Testis (tissue), 3 donors: ENCODE data around the gene CTU2. TPM values are rescaled to one million over a fixed set of nuclear protein-coding genes. Genes with fewer than 3 reads are reported as not detected.

ENCODE experiments used
- DNase-seq: peaks from one replicate; pipeline ENCODE4 v3.0.0-alpha.2; 2019
- H3K27ac ChIP-seq, 2 donors: fragments of 200-600 bp; sonication (generic); one replicate each; pipeline ENCODE4 v1.5.1; 2019
- H3K27me3 ChIP-seq: fragments of 200-600 bp; sonication (generic); one replicate; pipeline ENCODE4 v1.5.1; 2019
- H3K36me3 ChIP-seq: fragments of 200-600 bp; sonication (generic); one replicate; pipeline ENCODE4 v1.5.1; 2017; ENCODE audit warnings: low read depth; ENCODE audit errors: missing control alignments
- H3K4me1 ChIP-seq: fragments of 200-600 bp; sonication (generic); one replicate; pipeline ENCODE4 v1.5.1; 2019
- H3K4me3 ChIP-seq, 2 donors: fragments of 200-600 bp; sonication (generic); one replicate each; pipeline ENCODE4 v1.5.1; 2017 to 2019
- H3K9me3 ChIP-seq: fragments of 200-600 bp; sonication (generic); one replicate; pipeline ENCODE4 v1.5.1; 2017
- CTCF ChIP-seq, 3 experiments: fragments of 450-650 bp in 2 of 3; fragments of 200-600 bp in 1 of 3; sonication (generic) in 1 of 3; IDR thresholded peaks; one replicate each; pipeline ENCODE4 v1.5.1; 2016 to 2019; ENCODE audit warnings: antibody characterized with exemption in 3 of 3, mild to moderate bottlenecking in 2 of 3, moderate library complexity in 1 of 3
- POLR2A ChIP-seq: fragments of 450-650 bp; IDR thresholded peaks from one replicate; pipeline ENCODE4 v1.6.1; 2017; ENCODE audit warnings: antibody characterized with exemption, mild to moderate bottlenecking, moderate library complexity
- WGBS, 2 donors: methylation state at CpG; one replicate each; pipeline ENCODE4 v1.1.5; 2018; 5-methylcytosine and 5-hydroxymethylcytosine counted together
- intact Hi-C: fragments of 100-400 bp; cut with DNase I; formaldehyde crosslinking; loops from one replicate; pipeline ENCODE4 v1.15.1; 2023; ENCODE audit warnings: low total_unique reads
- microRNA-seq, 2 donors: library from miRNA; unstranded; fragments of <30 nt; microRNA quantifications; one replicate each; pipeline ENCODE4, GENCODE V29; 2016; ENCODE audit warnings: borderline number of aligned reads in 2 of 2, borderline replicate concordance in 1 of 2
- polyA plus RNA-seq: library from polyadenylated mRNA; stranded (reverse); fragments of 350-450 nt; fragmentation: Illumina TruSeq; extraction: RNeasy Lipid Tissue Mini Kit (QIAGEN cat#74804); gene quantifications from one replicate; pipeline ENCODE4 v1.2.3, GENCODE V29; 2014; ENCODE audit warnings: low read depth, low replicate concordance; ENCODE audit not compliant: insufficient read depth
- total RNA-seq, 2 donors: library from RNA; depleted of rRNA; stranded (reverse); fragments of >200 nt; gene quantifications; one replicate each; pipeline ENCODE4 v1.2.3, GENCODE V29; 2016

Gene CTU2
- total and polyA plus RNA-seq, 3 donors from 2014 or later: 19.8 to 25.4 (median 24.8) TPM

- DNase-seq: no peak
- no peaks in the 10 kb centered on the region for H3K36me3 ChIP-seq
- no peaks in the 10 kb centered on the region for H3K9me3 ChIP-seq
- no peak overlapping the region for H3K27ac ChIP-seq
- intact Hi-C loops: no loop called here
- no peaks in the 10 kb centered on the region for H3K27me3 ChIP-seq
- TF ChIP-seq POLR2A (no peak), CTCF (IDR thresholded peaks at IDR 0.05) (no peak)
- no peak overlapping the region for H3K4me3 ChIP-seq
- WGBS, 2 donors: 80 to 85% methylated on average over 2 to 10 of the region's 10 CpGs
- peaks cover 2% of the 10 kb centered on the region for H3K4me1 ChIP-seq
Observed at GRCh38 chr16:88762941-88763340, 56.6 kb downstream of the CTU2 start.

GRCh38 chr16:88763502-88764053, 57.3 kb downstream of the CTU2 start:
- DNase-seq: no peak
- no peak overlapping the region for H3K4me3 ChIP-seq
- no peaks in the 10 kb centered on the region for H3K9me3 ChIP-seq
- no peaks in the 10 kb centered on the region for H3K36me3 ChIP-seq
- TF ChIP-seq POLR2A (no peak), CTCF (IDR thresholded peaks at IDR 0.05) (no peak)
- WGBS, 2 donors: 61 to 82% methylated on average over 8 to 14 of the region's 14 CpGs
- intact Hi-C loops: no loop called here
- no peaks in the 10 kb centered on the region for H3K27me3 ChIP-seq
- H3K4me1 ChIP-seq: peaks cover 9% of the 10 kb centered on the region
- no peak overlapping the region for H3K27ac ChIP-seq

- Histone ChIP-seq H3K27me3 (no peaks in the 10 kb centered on the region), H3K36me3 (no peaks in the 10 kb centered on the region), H3K4me3 (no peak overlapping the region), H3K9me3 (no peaks in the 10 kb centered on the region), H3K4me1 (peaks cover 11% of the 10 kb centered on the region), H3K27ac (no peak overlapping the region)
- DNase-seq: no peak
- intact Hi-C loops: no loop called here
- 92% methylated on average over 11 to 19 of the region's 19 CpGs for WGBS, 2 donors
- no peak for TF ChIP-seq POLR2A
- no peak for TF ChIP-seq CTCF (IDR thresholded peaks at IDR 0.05)
Observed at GRCh38 chr16:88764080-88764479, 57.8 kb downstream of the CTU2 start.

- no peak overlapping the region for H3K27ac ChIP-seq
- no peak for DNase-seq
- H3K9me3 ChIP-seq: no peaks in the 10 kb centered on the region
- no peaks in the 10 kb centered on the region for H3K27me3 ChIP-seq
- intact Hi-C loops: no loop called here
- TF ChIP-seq CTCF (IDR thresholded peaks at IDR 0.05): no peak
- H3K4me1 ChIP-seq: peaks cover 13% of the 10 kb centered on the region
- no peak overlapping the region for H3K4me3 ChIP-seq
- WGBS, 2 donors: 83 to 89% methylated on average over 4 to 9 of the region's 9 CpGs
- no peaks in the 10 kb centered on the region for H3K36me3 ChIP-seq
Observed at GRCh38 chr16:88764913-88765349, 58.6 kb downstream of the CTU2 start.

Small RNA genes within 50 kb of the gene (microRNA-seq; reads per million reads assigned to microRNA genes)
- gene MIR4722: 0 to 0.70 reads per million in 2 donors

Other genes with a start within 250 kb of the CTU2 start
- gene ZC3H18, start 136.1 kb upstream of the CTU2 start, total RNA-seq: 10 to 100 TPM; 53.8 to 63.7 TPM
- 59.6 TPM for gene ZC3H18, start 136.1 kb upstream of the CTU2 start, polyA plus RNA-seq
- gene IL17C, start 67.9 kb upstream of the CTU2 start, total RNA-seq: 1 to 10 TPM in 1 of 2 donors, under 1 TPM in 1; 0.99 to 1.5 TPM
- 0.75 TPM for gene IL17C, start 67.9 kb upstream of the CTU2 start, polyA plus RNA-seq
- 10 to 100 TPM; 11.7 to 34.9 TPM for gene CYBA, start 55.5 kb upstream of the CTU2 start, total RNA-seq
- 40.0 TPM for gene CYBA, start 55.5 kb upstream of the CTU2 start, polyA plus RNA-seq
- 10 to 100 TPM; 46.6 to 56.1 TPM for gene MVD, start 43.4 kb upstream of the CTU2 start, total RNA-seq
- 100 TPM for gene MVD, start 43.4 kb upstream of the CTU2 start, polyA plus RNA-seq
- 1 to 10 TPM; 2.5 to 3.0 TPM for gene SNAI3, start 20.0 kb upstream of the CTU2 start, total RNA-seq
- gene SNAI3, start 20.0 kb upstream of the CTU2 start, polyA plus RNA-seq: 1.3 TPM
- gene RNF166, start 95 bp upstream of the CTU2 start, total RNA-seq: 10 to 100 TPM; 37.4 to 41.3 TPM
- 18.3 TPM for gene RNF166, start 95 bp upstream of the CTU2 start, polyA plus RNA-seq
- 10 to 100 TPM; 40.7 to 44.5 TPM for gene PIEZO1, start 78.7 kb downstream of the CTU2 start, total RNA-seq
- gene PIEZO1, start 78.7 kb downstream of the CTU2 start, polyA plus RNA-seq: 24.2 TPM
- gene CDT1, start 97.3 kb downstream of the CTU2 start, total RNA-seq: 10 to 100 TPM; 14.9 to 19.1 TPM
- 11.9 TPM for gene CDT1, start 97.3 kb downstream of the CTU2 start, polyA plus RNA-seq
- gene APRT, start 105.4 kb downstream of the CTU2 start, total RNA-seq: 10 to 100 TPM; 62.1 to 82.1 TPM
- gene APRT, start 105.4 kb downstream of the CTU2 start, polyA plus RNA-seq: 86.0 TPM
- 10 to 100 TPM; 65.3 to 94.4 TPM for gene GALNS, start 150.4 kb downstream of the CTU2 start, total RNA-seq
- 55.9 TPM for gene GALNS, start 150.4 kb downstream of the CTU2 start, polyA plus RNA-seq
- gene TRAPPC2L, start 150.6 kb downstream of the CTU2 start, total RNA-seq: 10 to 100 TPM; 58.3 to 59.8 TPM
- 216 TPM for gene TRAPPC2L, start 150.6 kb downstream of the CTU2 start, polyA plus RNA-seq
- gene PABPN1L, start 160.2 kb downstream of the CTU2 start, total RNA-seq: under 1 TPM in 1 of 2 donors, not detected in 1; 0.93 TPM
- gene PABPN1L, start 160.2 kb downstream of the CTU2 start, polyA plus RNA-seq: 0.34 TPM